Keratinocyte (primary cell): ENCODE measurements around the gene STRN4.

Source experiments
- CTCF ChIP-seq, 3 experiments: IDR thresholded peaks in 1 of 3; conservative IDR thresholded peaks in 1 of 3; optimal IDR thresholded peaks in 1 of 3; 2 replicates in 2 of 3; 3 replicates in 1 of 3; pipeline versions ENCODE3 to v1.5.1; 2011; ENCODE audit warnings: low read length in 3 of 3, mild to moderate bottlenecking in 3 of 3, moderate library complexity in 2 of 3, control low read depth in 1 of 3, inconsistent platforms in 1 of 3; ENCODE audit not compliant: insufficient read depth in 2 of 3; ENCODE audit errors: extremely low read depth in 1 of 3
- EZH2 ChIP-seq: IDR thresholded peaks from one replicate; pipeline ENCODE4 v1.6.1; 2012; ENCODE audit warnings: inconsistent platforms, mild to moderate bottlenecking, low read length, moderate library complexity

- no peak for TF ChIP-seq CTCF (optimal IDR thresholded peaks at IDR 0.05 in 1 of 3, IDR thresholded peaks at IDR 0.05 in 1 of 3, conservative IDR thresholded peaks at IDR 0.05 in 1 of 3; ENCODE audit: extremely low read depth in 1 of 3, insufficient read depth in 2 of 3, low read length in 3 of 3)
- TF ChIP-seq EZH2, result no peak
Measured at GRCh38 chr19:46713781-46714443, 32.3 kb downstream of the STRN4 start.
